Type B pancreatic cell (in vitro differentiated cells): ENCODE data around the gene ZNF324. TPM values are rescaled to one million over a fixed set of nuclear protein-coding genes. Genes with fewer than 3 reads are reported as not detected.

Experiments used
- DNase-seq: peaks from one replicate; pipeline ENCODE4 v3.0.0; 2021; ENCODE audit warnings: mixed read lengths; ENCODE audit not compliant: unreplicated experiment; ENCODE audit errors: extremely low spot score
- H3K27ac Mint-ChIP-seq: 2 replicates; pipeline ENCODE4 v1.8.0; 2021; ENCODE audit warnings: mild to moderate bottlenecking, mixed read lengths
- H3K27me3 Mint-ChIP-seq: 2 replicates; pipeline ENCODE4 v1.8.0; 2021; ENCODE audit warnings: mixed read lengths
- H3K36me3 Mint-ChIP-seq: 2 replicates; pipeline ENCODE4 v1.8.0; 2021; ENCODE audit warnings: mixed read lengths
- H3K4me1 Mint-ChIP-seq: one replicate; pipeline ENCODE4 v1.8.0; 2021; ENCODE audit warnings: mixed read lengths; ENCODE audit not compliant: unreplicated experiment
- H3K4me3 Mint-ChIP-seq: 2 replicates; pipeline ENCODE4 v1.8.0; 2021; ENCODE audit warnings: mild to moderate bottlenecking, mixed read lengths
- H3K9me3 Mint-ChIP-seq: 2 replicates; pipeline ENCODE4 v1.8.0; 2021; ENCODE audit warnings: mixed read lengths
- CTCF ChIP-seq: fragments of 200-600 bp; sonication (generic); conservative IDR thresholded peaks from 2 replicates; pipeline ENCODE4 v1.5.0; 2021; ENCODE audit warnings: antibody characterized with exemption, mild to moderate bottlenecking
- total RNA-seq: library from RNA; stranded (reverse); gene quantifications from 2 replicates; pipeline ENCODE4 v1.2.1, GENCODE V29; 2021; ENCODE audit warnings: low replicate concordance

The ZNF324 gene
- total RNA-seq, 1 donor from 2014 or later, result 15.0 TPM

DNA sequence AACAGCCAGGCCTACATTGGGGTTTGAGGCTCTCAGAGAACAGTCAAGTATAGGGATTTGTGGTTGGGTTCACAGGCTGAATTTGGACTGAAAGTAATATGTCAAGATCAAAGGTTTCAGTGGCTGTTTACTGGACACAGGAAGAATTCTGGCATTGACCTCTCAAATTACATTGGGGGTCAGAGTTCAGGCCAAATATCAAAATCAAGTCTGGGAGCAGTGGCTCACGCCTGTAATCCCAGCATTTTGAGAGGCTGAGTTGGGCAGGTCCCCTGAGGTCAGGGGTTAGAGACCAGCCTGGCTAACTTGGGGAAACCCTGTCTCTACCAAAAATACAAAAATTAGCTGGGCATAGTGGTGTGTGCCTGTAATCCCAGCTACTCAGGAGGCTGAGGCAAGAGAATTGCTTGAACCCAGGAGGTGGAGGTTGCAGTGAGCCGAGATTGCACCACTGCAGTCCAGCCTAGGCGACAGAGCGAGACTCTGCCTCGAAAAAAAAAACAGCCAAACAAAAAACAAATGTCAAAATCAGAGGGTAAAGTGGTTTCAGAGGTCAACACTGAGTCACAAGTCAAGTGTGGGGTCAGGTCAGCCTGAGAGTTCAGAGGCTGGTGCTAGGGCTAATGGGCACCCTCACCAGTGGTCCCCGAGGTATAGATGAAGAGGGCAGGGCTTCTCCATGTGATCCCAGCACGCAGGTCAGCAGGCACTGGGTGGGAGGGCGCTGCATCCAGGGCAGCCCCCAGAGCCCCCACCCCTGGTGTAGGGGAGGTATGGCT is 43.4 kb downstream of the ZNF324 start:
- Mint-ChIP-seq H3K4me1 (peaks cover under 1% of the 10 kb centered on the region), H3K36me3 (peaks cover under 1% of the 10 kb centered on the region), H3K27ac (no peak overlapping the region), H3K9me3 (peaks cover 5% of the 10 kb centered on the region), H3K27me3 (no peaks in the 10 kb centered on the region), H3K4me3 (no peak overlapping the region)
- TF ChIP-seq CTCF, result no peak
- DNase-seq, result no peak

GRCh38 chr19:58511353-58512208 is 44.7 kb downstream of the ZNF324 start, which contains the start of gene SLC27A5:
TSS of gene SLC27A5 (minus strand) at chr19:58511992. CDS start at chr19:58511955, 37 bp downstream.
- no peak for DNase-seq
- Mint-ChIP-seq H3K9me3 (peaks cover 5% of the 10 kb centered on the region), H3K27me3 (no peaks in the 10 kb centered on the region), H3K36me3 (peaks cover 5% of the 10 kb centered on the region), H3K4me1 (peaks cover 8% of the 10 kb centered on the region), H3K4me3 (no peak within 1 kb of the TSS), H3K27ac (no peak within 1 kb of the TSS)
- no peak for TF ChIP-seq CTCF

DNA sequence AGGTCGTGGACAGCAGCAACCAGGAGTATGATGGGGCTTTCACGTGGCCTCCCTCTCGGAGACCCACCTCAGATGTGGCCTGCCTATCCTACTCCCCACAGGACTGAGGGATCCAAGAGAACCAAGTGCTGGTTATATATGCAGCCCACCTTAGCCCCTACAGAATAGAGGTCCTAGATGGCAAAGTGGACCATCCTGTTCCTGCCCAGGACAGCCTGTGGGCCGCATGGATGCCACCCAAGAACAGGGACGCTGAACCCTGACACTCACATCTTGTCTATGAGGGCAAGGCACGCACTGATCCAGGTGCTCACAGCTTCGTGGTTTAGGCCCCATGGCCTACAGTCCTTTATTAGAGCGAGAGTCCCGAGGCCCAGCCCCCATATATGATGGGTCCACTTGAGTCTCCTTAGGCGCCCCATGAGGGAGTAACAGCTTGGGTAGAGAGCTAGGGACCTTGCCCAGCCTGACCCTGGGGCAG is 46.4 kb downstream of the ZNF324 start:
- H3K4me3 Mint-ChIP-seq, result no peak overlapping the region
- peaks cover 5% of the 10 kb centered on the region for H3K36me3 Mint-ChIP-seq
- no peaks in the 10 kb centered on the region for H3K9me3 Mint-ChIP-seq
- no peak for TF ChIP-seq CTCF
- peaks cover 8% of the 10 kb centered on the region for H3K4me1 Mint-ChIP-seq
- H3K27me3 Mint-ChIP-seq, result no peaks in the 10 kb centered on the region
- DNase-seq, result no peak
- peak overlapping the region; percentile 70 for H3K27ac Mint-ChIP-seq

DNA sequence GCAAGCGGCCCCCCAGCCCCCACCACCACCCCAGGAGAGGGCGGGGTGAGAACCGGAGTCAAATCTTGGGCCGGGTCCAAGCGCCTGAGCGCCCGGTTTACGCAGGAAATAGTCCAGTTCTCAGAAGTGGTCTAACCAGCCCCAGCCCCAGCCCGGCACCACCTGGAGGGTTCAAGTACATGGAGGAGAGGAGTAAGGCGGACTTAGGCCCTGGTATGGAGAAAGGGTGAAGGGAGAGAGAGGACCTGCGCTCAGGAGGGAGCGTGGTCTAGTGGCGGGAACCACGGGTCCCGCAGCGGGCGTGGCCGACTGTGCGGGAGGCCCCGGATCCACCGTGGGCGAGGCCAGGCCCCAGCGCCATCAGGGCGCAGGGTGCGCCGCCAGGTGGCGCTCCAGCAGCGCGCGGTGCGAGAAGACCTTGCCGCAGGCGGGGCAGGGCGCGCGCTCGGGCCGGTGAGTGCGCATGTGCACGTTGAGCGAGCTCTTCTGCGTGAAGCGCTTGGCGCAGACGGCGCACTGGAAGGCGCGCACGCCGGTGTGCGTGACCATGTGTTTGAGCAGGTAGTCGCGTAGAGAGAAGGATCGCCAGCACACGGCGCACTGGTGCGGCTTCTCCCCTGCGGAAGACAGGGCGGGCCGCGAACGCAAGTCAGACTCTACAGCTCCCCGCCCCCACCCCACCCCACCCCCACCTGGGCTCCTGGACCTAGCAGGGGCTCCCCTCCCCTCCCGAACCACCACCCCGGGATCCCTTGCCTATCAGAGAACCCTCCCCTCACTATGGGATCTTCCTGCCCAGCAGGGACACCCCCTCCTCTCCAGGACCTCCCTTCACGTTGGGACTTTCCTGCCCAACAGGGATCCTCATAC is 47.0 kb downstream of the ZNF324 start:
- no peaks in the 10 kb centered on the region for H3K27me3 Mint-ChIP-seq
- H3K36me3 Mint-ChIP-seq, result peaks cover 5% of the 10 kb centered on the region
- DNase-seq, result peak; percentile 96
- TF ChIP-seq CTCF, result peak; percentile 98
- no peaks in the 10 kb centered on the region for H3K9me3 Mint-ChIP-seq
- H3K4me3 Mint-ChIP-seq, result peak overlapping the region; percentile 87
- peaks cover 11% of the 10 kb centered on the region for H3K4me1 Mint-ChIP-seq
- peak overlapping the region; percentile 70 for H3K27ac Mint-ChIP-seq

DNA sequence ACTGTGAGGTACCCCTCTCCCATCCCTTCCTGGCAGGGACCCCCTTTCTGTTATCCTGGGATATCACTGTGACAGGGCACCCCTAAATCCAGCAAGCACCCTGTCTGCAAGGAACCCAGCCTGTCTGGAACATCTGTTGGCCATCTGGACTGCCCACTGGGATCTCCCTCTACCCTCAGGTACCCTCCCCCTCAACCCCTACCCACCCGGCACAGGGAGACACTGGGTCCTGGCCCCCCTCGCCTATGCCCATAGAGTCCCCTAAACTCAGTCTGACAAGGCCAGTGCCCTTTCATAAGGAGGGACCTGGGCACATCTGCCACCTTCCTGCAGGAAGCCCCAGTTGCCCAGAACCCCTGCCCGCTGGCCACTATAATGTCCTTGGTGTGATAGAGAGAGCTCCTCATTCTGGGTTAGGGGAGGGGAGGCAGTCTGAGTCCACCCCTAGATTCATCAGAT is 47.7 kb downstream of the ZNF324 start:
- Mint-ChIP-seq H3K36me3 (peaks cover 5% of the 10 kb centered on the region), H3K27me3 (no peaks in the 10 kb centered on the region), H3K9me3 (no peaks in the 10 kb centered on the region), H3K4me1 (peaks cover 13% of the 10 kb centered on the region), H3K4me3 (peak overlapping the region; percentile 87), H3K27ac (peak overlapping the region; percentile 70)
- DNase-seq, result no peak
- TF ChIP-seq CTCF, result no peak
